ENCODE measurements around the gene FYN. TPM values are rescaled to one million over a fixed set of nuclear protein-coding genes. Genes with fewer than 3 reads are reported as not detected.

The FYN gene
- total and polyA plus RNA-seq, 2 of the 13 experiments (the other 11 are each of a cell fraction or from before 2014, with no cell fraction given), result 15.5 to 24.6 TPM

- in situ Hi-C loops (cut with HindIII; ENCODE audit: extremely low pct_ligation_motif_present, low pct_unique_long_range_greater_than_20kb), result no loop called here
These were observed 199.3 kb downstream of the FYN start for GRCh38 chr6:111673937-111674336.

More at GRCh38 chr6:111673937-111674336, 199.3 kb downstream of the FYN start:
- H3K4me3 ChIP-seq (replicated peaks in 1 of 3; ENCODE audit: insufficient read depth in 1 of 3, low read depth in 2 of 3, low read length in 3 of 3), result no peak overlapping the region
- no peak overlapping the region for H3K27ac ChIP-seq (ENCODE audit: extremely low read length, insufficient read depth, low read length)
- ATAC-seq (no peak), DNase-seq (ENCODE audit: low spot score) (no peak), FAIRE-seq (no peak)
- TF ChIP-seq MLX (CRISPR knock-in tag; IDR thresholded peaks at IDR 0.05), result no peak
- no peak for TF ChIP-seq SAP130 (CRISPR knock-in tag; IDR thresholded peaks at IDR 0.05; ENCODE audit: low read depth)
- TF ChIP-seq ZNF7 (CRISPR knock-in tag; IDR thresholded peaks at IDR 0.05), result no peak
- TF ChIP-seq PLRG1 (conservative IDR thresholded peaks at IDR 0.05), result no peak
- TF ChIP-seq ZNF615 (CRISPR knock-in tag; IDR thresholded peaks at IDR 0.05; ENCODE audit: borderline replicate concordance), result no peak
- TF ChIP-seq ZNF556 (CRISPR knock-in tag; IDR thresholded peaks at IDR 0.05; ENCODE audit: borderline replicate concordance), result no peak
- no peak for TF ChIP-seq ATM (IDR thresholded peaks at IDR 0.05; ENCODE audit: borderline replicate concordance)
- TF ChIP-seq ZNF850 (CRISPR knock-in tag; conservative IDR thresholded peaks at IDR 0.05), result no peak
- TF ChIP-seq CEBPZ (IDR thresholded peaks at IDR 0.05; ENCODE audit: low read length), result no peak
- no peak for TF ChIP-seq FOXJ3 (CRISPR knock-in tag; IDR thresholded peaks at IDR 0.05; ENCODE audit: borderline replicate concordance)
- no peak for TF ChIP-seq SCMH1 (CRISPR knock-in tag; IDR thresholded peaks at IDR 0.05; ENCODE audit: borderline replicate concordance)
- no peak for TF ChIP-seq NR2F1 (CRISPR knock-in tag; IDR thresholded peaks at IDR 0.05)
- no peak for TF ChIP-seq ZZZ3 (CRISPR knock-in tag; IDR thresholded peaks at IDR 0.05; ENCODE audit: borderline replicate concordance)
- no peak for TF ChIP-seq REXO4 (CRISPR knock-in tag; IDR thresholded peaks at IDR 0.05; ENCODE audit: borderline replicate concordance)
- TF ChIP-seq HDAC2 (CRISPR knock-in tag; IDR thresholded peaks at IDR 0.05), result no peak
- no peak for TF ChIP-seq ISL2 (CRISPR knock-in tag; IDR thresholded peaks at IDR 0.05)
- H2AFZ ChIP-seq (ENCODE audit: low read length), result no peak overlapping the region
- ChIA-PET POLR2A (no interaction called here), CTCF (ENCODE audit: low intra/inter-chr PET ratio, low total read pairs) (no interaction called here)
- H4K20me1 ChIP-seq (ENCODE audit: insufficient read depth, low read length), result no peaks in the 10 kb centered on the region
- peaks cover 57% of the 10 kb centered on the region for H3K4me1 ChIP-seq (ENCODE audit: insufficient read depth, low read length)
- peaks cover 0 to 1% of the 10 kb centered on the region in 2 experiments; a peak in 3 of 5 replicates for H3K36me3 ChIP-seq (replicated peaks in 1 of 2; ENCODE audit: control insufficient read depth in 1 of 2, insufficient read depth in 2 of 2, low read length in 2 of 2)
- H3K4me2 ChIP-seq (ENCODE audit: low read depth, low read length), result no peak overlapping the region
- intact Hi-C loops (cut with micrococcal nuclease; ENCODE audit: unreplicated experiment), result no loop called here
- no peak overlapping the region for H3K9ac ChIP-seq (ENCODE audit: insufficient read depth, low read depth, low read length)
- no peaks in the 10 kb centered on the region for H3K79me2 ChIP-seq (ENCODE audit: insufficient read depth, low read length)
- BruUV-seq (replicated peaks), result no TSS peak
- no peaks in the 10 kb centered on the region for H3K27me3 ChIP-seq (ENCODE audit: control insufficient read depth in 1 of 2, insufficient read depth in 2 of 2, low read length in 2 of 2)
- H3K9me3 ChIP-seq (ENCODE audit: low read length), result no peaks in the 10 kb centered on the region

Data from HepG2 (cell line).